H1 (cell line): ENCODE data around the gene CMBL. TPM values are rescaled to one million over a fixed set of nuclear protein-coding genes. Genes with fewer than 3 reads are reported as not detected.

Experiments
- CTCF ChIA-PET: fragments of 300-600 bp; sonication (Branson Sonifier 250); formaldehyde crosslinking; loops from one replicate; lab custom pipeline; 2021; ENCODE audit not compliant: partially characterized antibody; lab: Charles Lee
- POLR2A ChIA-PET: fragments of 300-600 bp; sonication (Branson Sonifier 250); formaldehyde crosslinking; loops from one replicate; lab custom pipeline; 2021; ENCODE audit warnings: inconsistent platforms; ENCODE audit not compliant: partially characterized antibody; lab: Charles Lee
- DNase-seq, 2 experiments: peaks; one replicate each; pipeline versions ENCODE4 v3.0.0 to v3.0.0-alpha.2; 2010 to 2022; ENCODE audit warnings: low spot score in 2 of 2, low read depth in 1 of 2, mixed read lengths in 1 of 2
- FAIRE-seq: peaks from 2 replicates; lab custom pipeline; 2011; peaks lifted over from hg19 to GRCh38; lab: Jason Lieb, UNC
- H2AFZ ChIP-seq: 2 replicates; pipeline ENCODE4 v1.8.1; 2012; ENCODE audit warnings: low read length, inconsistent platforms
- H2AK5ac ChIP-seq: 2 replicates; pipeline ENCODE4 v1.6.1; 2013; ENCODE audit warnings: low read depth, low read length
- H2BK120ac ChIP-seq: replicated peaks from 2 replicates; pipeline ENCODE3; 2013; ENCODE audit warnings: low read depth, low read length, inconsistent platforms
- H2BK12ac ChIP-seq: 2 replicates; pipeline ENCODE4 v1.6.1; 2013; ENCODE audit warnings: low read depth, low read length
- H2BK15ac ChIP-seq: 2 replicates; pipeline ENCODE4 v1.6.1; 2013; ENCODE audit warnings: low read length
- H2BK20ac ChIP-seq: 2 replicates; pipeline ENCODE4 v1.6.1; 2013; ENCODE audit warnings: low read length
- H2BK5ac ChIP-seq: 2 replicates; pipeline ENCODE4 v1.6.1; 2013; ENCODE audit warnings: low read depth, low read length
- H3K14ac ChIP-seq: 2 replicates; pipeline ENCODE4 v1.6.1; 2013; ENCODE audit warnings: inconsistent platforms; ENCODE audit not compliant: insufficient read length
- H3K18ac ChIP-seq: 2 replicates; pipeline ENCODE4 v1.6.1; 2013; ENCODE audit warnings: low read length; ENCODE audit errors: extremely low read depth
- H3K23ac ChIP-seq: 2 replicates; pipeline ENCODE4 v1.6.1; 2013; ENCODE audit warnings: inconsistent platforms; ENCODE audit not compliant: insufficient read length
- H3K23me2 ChIP-seq: 2 replicates; pipeline ENCODE4 v1.6.1; 2013; ENCODE audit warnings: low read depth, low read length
- H3K27ac ChIP-seq: 2 replicates; pipeline ENCODE4 v1.6.1; 2011; ENCODE audit warnings: low read depth, low read length, inconsistent platforms
- H3K27me3 ChIP-seq, 4 experiments: replicated peaks in 1 of 4; 1 replicate in 1 of 4; 2 replicates in 3 of 4; pipeline versions ENCODE4 v1.6.1 to v1.8.1; 2011 to 2013; ENCODE audit warnings: low read length in 3 of 4, mild to moderate bottlenecking in 3 of 4, inconsistent platforms in 2 of 4, mixed read lengths in 2 of 4, moderate library complexity in 1 of 4; ENCODE audit not compliant: control insufficient read depth in 3 of 4, insufficient read depth in 3 of 4; ENCODE audit errors: extremely low read depth in 1 of 4
- H3K36me3 ChIP-seq, 4 experiments: 2 replicates each; pipeline versions ENCODE4 v1.6.1 to v1.8.1; 2011 to 2013; ENCODE audit warnings: mild to moderate bottlenecking in 4 of 4, low read length in 3 of 4, moderate library complexity in 2 of 4, control low read depth in 1 of 4, inconsistent platforms in 1 of 4; ENCODE audit not compliant: insufficient read depth in 4 of 4, control insufficient read depth in 2 of 4
- H3K4ac ChIP-seq: replicated peaks from 2 replicates; pipeline ENCODE3; 2013; ENCODE audit warnings: low read length, low read depth, mixed read lengths, inconsistent platforms; ENCODE audit not compliant: insufficient read length
- H3K4me1 ChIP-seq, 4 experiments: replicated peaks in 1 of 4; 1 replicate in 1 of 4; 2 replicates in 3 of 4; pipeline versions ENCODE4 v1.6.1 to v1.8.1; 2011 to 2013; ENCODE audit warnings: low read length in 3 of 4, inconsistent platforms in 2 of 4, mixed read lengths in 1 of 4; ENCODE audit not compliant: insufficient read depth in 4 of 4, control insufficient read depth in 3 of 4
- H3K4me2 ChIP-seq, 2 experiments: 2 replicates each; pipeline versions ENCODE4 v1.6.1 to v1.8.1; 2011 to 2013; ENCODE audit warnings: low read depth in 2 of 2, low read length in 2 of 2, control low read depth in 1 of 2, inconsistent platforms in 1 of 2, mild to moderate bottlenecking in 1 of 2; ENCODE audit not compliant: insufficient read depth in 1 of 2
- H3K4me3 ChIP-seq, 4 experiments: fragments of 200-600, 300-600 bp in 1 of 4; sonication (generic), shearing (Covaris generic), sonication (Bioruptor Twin) in 1 of 4; 2 replicates each; pipeline versions ENCODE4 v1.5.1 to v1.8.1; 2011 to 2016; ENCODE audit warnings: low read length in 4 of 4, low read depth in 3 of 4, control low read depth in 2 of 4, inconsistent platforms in 2 of 4, mild to moderate bottlenecking in 2 of 4, mixed read lengths in 1 of 4, moderate library complexity in 1 of 4; ENCODE audit not compliant: insufficient read depth in 2 of 4; ENCODE audit errors: extremely low read depth in 1 of 4
- H3K56ac ChIP-seq: replicated peaks from 2 replicates; pipeline ENCODE3; 2013; ENCODE audit warnings: low read depth, mild to moderate bottlenecking, mixed read lengths, low read length, inconsistent platforms; ENCODE audit not compliant: insufficient read length
- H3K79me1 ChIP-seq: 2 replicates; pipeline ENCODE4 v1.6.1; 2013; ENCODE audit warnings: low read depth, low read length, control low read depth
- H3K79me2 ChIP-seq, 2 experiments: 2 replicates each; pipeline versions ENCODE4 v1.6.1 to v1.8.1; 2012 to 2013; ENCODE audit warnings: low read length in 2 of 2, mild to moderate bottlenecking in 2 of 2, inconsistent platforms in 1 of 2; ENCODE audit not compliant: insufficient read depth in 2 of 2, control insufficient read depth in 1 of 2
- H3K9ac ChIP-seq, 4 experiments: replicated peaks in 1 of 4; 1 replicate in 1 of 4; 2 replicates in 3 of 4; pipeline versions ENCODE4 v1.6.1 to v1.8.1; 2011 to 2013; ENCODE audit warnings: low read depth in 3 of 4, low read length in 3 of 4, control low read depth in 2 of 4, mild to moderate bottlenecking in 2 of 4, moderate library complexity in 2 of 4, inconsistent platforms in 1 of 4; ENCODE audit errors: extremely low read depth in 1 of 4
- H3K9me3 ChIP-seq, 2 experiments: 2 replicates each; pipeline versions ENCODE4 v1.6.1 to v1.8.1; 2012 to 2013; ENCODE audit warnings: mild to moderate bottlenecking in 2 of 2, moderate library complexity in 2 of 2, control low read depth in 1 of 2, inconsistent platforms in 1 of 2, low read depth in 1 of 2, low read length in 1 of 2, mixed read lengths in 1 of 2; ENCODE audit not compliant: insufficient read depth in 2 of 2
- H4K20me1 ChIP-seq, 2 experiments: replicated peaks in 1 of 2; 2 replicates each; pipeline versions ENCODE3 to v1.8.1; 2011 to 2013; ENCODE audit warnings: inconsistent platforms in 2 of 2, low read length in 2 of 2, mild to moderate bottlenecking in 1 of 2; ENCODE audit not compliant: insufficient read depth in 2 of 2, control insufficient read depth in 1 of 2
- H4K5ac ChIP-seq: 2 replicates; pipeline ENCODE4 v1.6.1; 2013; ENCODE audit warnings: low read length, low read depth, mixed read lengths, inconsistent platforms; ENCODE audit not compliant: insufficient read length
- H4K8ac ChIP-seq: 2 replicates; pipeline ENCODE4 v1.8.0; 2013; ENCODE audit warnings: mild to moderate bottlenecking, moderate library complexity, low read length, inconsistent platforms; ENCODE audit not compliant: insufficient read depth; ENCODE audit errors: extremely low read depth
- H4K91ac ChIP-seq: replicated peaks from 2 replicates; pipeline ENCODE3; 2013; ENCODE audit warnings: low read length, mixed read lengths, inconsistent platforms; ENCODE audit not compliant: insufficient read length
- BRCA1 ChIP-seq: IDR thresholded peaks from 2 replicates; pipeline ENCODE4 v1.6.1; 2012; ENCODE audit warnings: low read depth, low read length, improper control_type of control experiment
- CHD1 ChIP-seq: IDR thresholded peaks from 2 replicates; pipeline ENCODE4 v1.6.1; 2012; ENCODE audit warnings: low read depth, low read length, improper control_type of control experiment
- CHD2 ChIP-seq: IDR thresholded peaks from 2 replicates; pipeline ENCODE4 v1.6.1; 2012; ENCODE audit warnings: low read length, improper control_type of control experiment
- EGR1 ChIP-seq: IDR thresholded peaks from 2 replicates; pipeline ENCODE4 v1.6.1; 2011; ENCODE audit warnings: low read depth, low read length, borderline replicate concordance
- NANOG ChIP-seq: IDR thresholded peaks from 2 replicates; pipeline ENCODE4 v1.6.1; 2011; ENCODE audit warnings: low read length, low read depth, mild to moderate bottlenecking, inconsistent platforms; ENCODE audit not compliant: insufficient read depth, poor library complexity, severe bottlenecking
- NRF1 ChIP-seq: IDR thresholded peaks from 2 replicates; pipeline ENCODE4 v1.6.1; 2011; ENCODE audit warnings: mild to moderate bottlenecking, low read depth, low read length, improper control_type of control experiment
- POLR2A ChIP-seq, 2 experiments: IDR thresholded peaks; 1 replicate in 1 of 2; 2 replicates in 1 of 2; pipeline ENCODE4 v1.6.1; 2011; ENCODE audit warnings: low read depth in 2 of 2, low read length in 2 of 2, mild to moderate bottlenecking in 2 of 2; ENCODE audit errors: control extremely low read depth in 1 of 2
- RAD21 ChIP-seq, 2 experiments: IDR thresholded peaks in 1 of 2; conservative IDR thresholded peaks in 1 of 2; 2 replicates each; pipeline ENCODE4 v1.6.1; 2011; ENCODE audit warnings: low read depth in 2 of 2, low read length in 2 of 2, improper control_type of control experiment in 1 of 2, inconsistent platforms in 1 of 2, mild to moderate bottlenecking in 1 of 2, moderate library complexity in 1 of 2
- RNF2 ChIP-seq: fragments of 200-900, 300-1000 bp; sonication (generic); IDR thresholded peaks from 2 replicates; pipeline ENCODE4 v1.7.1; 2016; ENCODE audit warnings: borderline replicate concordance, low read depth, mild to moderate bottlenecking, antibody characterized with exemption, low read length; ENCODE audit not compliant: poor library complexity, severe bottlenecking; ENCODE audit errors: missing control alignments
- SRF ChIP-seq: IDR thresholded peaks from 2 replicates; pipeline ENCODE4 v1.6.1; 2011; ENCODE audit warnings: mild to moderate bottlenecking, low read depth, low read length, moderate library complexity
- TAF1 ChIP-seq: IDR thresholded peaks from 2 replicates; pipeline ENCODE4 v1.6.1; 2011; ENCODE audit warnings: mild to moderate bottlenecking, low read depth, low read length
- YY1 ChIP-seq: IDR thresholded peaks from 2 replicates; pipeline ENCODE4 v1.6.1; 2011; ENCODE audit warnings: low read depth, mild to moderate bottlenecking, low read length
- ZNF274 ChIP-seq: IDR thresholded peaks from 2 replicates; pipeline ENCODE4 v1.7.0; 2012; ENCODE audit warnings: low read length, borderline replicate concordance; ENCODE audit errors: extremely low read depth
- WGBS, 2 experiments: shearing (Covaris generic) in 1 of 2; methylation state at CpG; one replicate each; pipeline versions ENCODE4 v1.1.6 to v1.1.7; 2013 to 2015; ENCODE audit warnings: low lambda C conversion rate in 2 of 2, mixed read lengths in 2 of 2, inconsistent platforms in 1 of 2, low coverage in 1 of 2, missing lambda C conversion rate in 1 of 2; ENCODE audit not compliant: insufficient replicate concordance in 2 of 2, insufficient coverage in 1 of 2, insufficient read length in 1 of 2; ENCODE audit errors: extremely low coverage in 1 of 2, missing lambda C conversion rate in 1 of 2; 5-methylcytosine and 5-hydroxymethylcytosine counted together
- polyA plus RNA-seq, 7 experiments: library from polyadenylated mRNA; depleted of rRNA in 3 of 7; stranded (reverse) in 5 of 7; unstranded in 2 of 7; fragments of >200 nt in 5 of 7; fragments of 200-250 nt in 2 of 7; gene quantifications; 1 replicate in 5 of 7; 2 replicates in 1 of 7; 4 replicates in 1 of 7; pipeline versions ENCODE4 v1.2.1 to v1.2.3, GENCODE V29; 2011 to 2013; ENCODE audit warnings: missing spikeins in 2 of 7, mixed read lengths in 2 of 7
- total RNA-seq: library from RNA; stranded (reverse); fragmentation: NEBNext Ultra II Directional; extraction: Animal tissue kit (Norgen Biotek cat#: 25700); gene quantifications from 2 replicates; pipeline ENCODE4 v1.2.1, GENCODE V29; 2021

CMBL gene
- total and polyA plus RNA-seq, 2 of the 8 experiments (the other 6 are each of a cell fraction or from before 2014, with no cell fraction given) = 27.9 to 32.1 TPM

DNA sequence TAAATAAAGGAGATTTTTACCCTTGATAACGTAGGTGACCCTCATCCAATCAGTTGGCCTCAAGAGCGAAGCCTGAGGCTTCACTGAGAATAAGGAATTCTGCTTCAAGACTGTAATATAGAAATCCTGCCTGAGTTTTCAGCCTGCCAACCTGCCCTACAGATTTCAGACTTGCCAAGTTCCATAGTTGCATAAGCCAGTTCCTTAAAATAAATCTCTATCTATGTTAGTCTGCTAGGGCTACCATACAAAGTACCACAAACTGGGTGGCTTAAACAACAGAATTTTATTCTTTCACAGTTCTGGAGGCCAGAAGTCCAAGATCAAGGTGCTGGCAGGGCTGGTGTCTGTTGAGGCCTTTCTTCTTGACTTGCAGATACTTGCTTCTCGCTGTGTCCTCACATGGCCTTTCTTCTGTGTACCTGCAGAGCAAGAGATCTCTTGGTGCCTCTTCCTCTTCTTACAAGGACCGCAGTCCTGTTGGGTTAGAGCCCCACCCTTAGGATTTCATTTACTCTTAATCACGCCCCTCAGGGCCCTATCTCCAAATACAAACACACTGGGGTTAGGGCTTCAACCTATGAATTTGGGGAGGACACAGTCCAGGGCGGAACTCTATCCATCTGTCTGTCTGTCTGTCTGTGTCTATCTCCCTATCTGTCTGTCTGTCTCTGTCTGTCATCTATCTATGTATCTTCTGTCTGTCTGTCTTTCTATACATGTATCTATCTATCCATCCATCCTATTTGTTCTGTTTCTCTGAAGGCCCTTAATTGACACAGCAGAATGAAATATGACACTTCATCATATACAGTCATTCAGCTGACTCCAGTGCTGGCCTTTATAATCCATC, 17.0 kb upstream of the CMBL start:
- H3K79me2 ChIP-seq = no peaks in the 10 kb centered on the region
- H2BK120ac ChIP-seq = no peak overlapping the region
- no peak overlapping the region for H2AK5ac ChIP-seq
- no peaks in the 10 kb centered on the region for H3K4me1 ChIP-seq
- H2BK20ac ChIP-seq = no peak overlapping the region
- no peak overlapping the region for H4K91ac ChIP-seq
- no peak overlapping the region for H3K56ac ChIP-seq
- H3K23me2 ChIP-seq = no peaks in the 10 kb centered on the region
- no peak overlapping the region for H3K18ac ChIP-seq
- no peak overlapping the region for H3K9ac ChIP-seq
- FAIRE-seq (no peak), DNase-seq (no peak)
- POLR2A ChIA-PET = interaction anchor here (0.6 to 1.2 kb wide), 2 partner anchors 8 to 60 kb away, joined by 3 read pairs; no protein-coding TSS in a partner anchor
- H3K4me2 ChIP-seq = no peak overlapping the region
- H3K23ac ChIP-seq = no peak overlapping the region
- H3K4me3 ChIP-seq = no peak overlapping the region
- H2BK12ac ChIP-seq = no peak overlapping the region
- H4K8ac ChIP-seq = no peak overlapping the region
- no peaks in the 10 kb centered on the region for H3K36me3 ChIP-seq
- no peaks in the 10 kb centered on the region for H3K79me1 ChIP-seq
- H3K27ac ChIP-seq = no peak overlapping the region
- no peaks in the 10 kb centered on the region for H4K20me1 ChIP-seq
- H3K9me3 ChIP-seq = no peaks in the 10 kb centered on the region
- H2AFZ ChIP-seq = no peak overlapping the region
- H2BK5ac ChIP-seq = no peak overlapping the region
- CTCF ChIA-PET = interaction anchor here (1.8 to 2.0 kb wide), 2 partner anchors 40 to 41 kb away, joined by 6 read pairs; no protein-coding TSS in a partner anchor
- no peak overlapping the region for H3K14ac ChIP-seq
- no peak overlapping the region for H3K4ac ChIP-seq
- WGBS, 2 experiments = 92% methylated on average over 6 of the region's 6 CpGs; no CpG with 5 or more reads in 1 of the 2 experiments
- no peak overlapping the region for H2BK15ac ChIP-seq
- no peaks in the 10 kb centered on the region for H3K27me3 ChIP-seq
- no peak overlapping the region for H4K5ac ChIP-seq
- TF ChIP-seq RAD21 (IDR thresholded peaks at IDR 0.05 in 1 of 2, conservative IDR thresholded peaks at IDR 0.05 in 1 of 2; ENCODE audit: low read depth in 2 of 2, low read length in 2 of 2) = no peak
- no peak for TF ChIP-seq NANOG
- no peak for TF ChIP-seq EGR1
- no peak for TF ChIP-seq BRCA1
- no peak for TF ChIP-seq POLR2A (IDR thresholded peaks at IDR 0.05; ENCODE audit: control extremely low read depth in 1 of 2, low read depth in 2 of 2, low read length in 2 of 2)
- TF ChIP-seq YY1 = no peak
- no peak for TF ChIP-seq CHD2
- no peak for TF ChIP-seq TAF1
- no peak for TF ChIP-seq RNF2
- TF ChIP-seq ZNF274 = no peak
- no peak for TF ChIP-seq SRF
- no peak for TF ChIP-seq NRF1
- TF ChIP-seq CHD1 = no peak
